HG02610 (cell line): ENCODE measurements around the gene TMEM39B.
"Not testable (repeated sequence)": the region's sequence is repeated elsewhere in the genome, so short reads cannot be mapped to it uniquely, and the experiment has no call there.

ENCODE experiments used
- ATAC-seq: cut with Tn5 transposase; IDR thresholded peaks from one replicate; pipeline ENCODE4 v1.9.1; 2021; ENCODE audit warnings: mild to moderate bottlenecking, moderate library complexity; ENCODE audit not compliant: unreplicated experiment

The TMEM39B gene

DNA sequence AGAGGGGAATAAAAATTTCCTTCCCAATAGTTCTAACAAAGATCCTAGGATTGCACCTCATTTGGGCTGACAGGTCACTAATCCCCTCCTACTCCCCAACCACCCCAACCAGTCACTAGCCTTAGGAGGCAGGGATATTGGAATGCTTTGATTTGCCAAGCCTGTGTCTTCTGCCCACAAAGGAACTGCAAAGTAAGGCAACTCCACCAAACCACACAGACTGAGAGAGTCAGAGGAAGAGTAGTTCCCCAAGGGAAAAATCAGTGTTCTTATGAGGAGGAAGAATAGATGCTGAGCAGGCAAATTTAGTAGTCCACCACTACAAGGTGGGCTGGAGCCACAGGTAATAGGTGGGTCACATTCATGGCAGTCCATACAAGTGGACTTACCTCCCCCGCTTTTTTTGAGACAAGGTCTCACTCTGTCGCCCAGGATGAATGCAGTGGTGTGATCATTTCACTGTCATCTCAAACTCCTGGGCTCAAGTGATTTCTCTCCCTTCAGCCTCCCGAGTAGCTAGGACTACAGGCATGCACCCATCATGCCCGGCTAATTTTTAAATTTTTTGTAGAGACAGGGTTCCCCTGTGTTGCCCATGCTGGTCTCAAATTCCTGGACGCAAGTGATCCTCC lies 3.7 kb upstream of the TMEM39B start:
- no peak for ATAC-seq

DNA sequence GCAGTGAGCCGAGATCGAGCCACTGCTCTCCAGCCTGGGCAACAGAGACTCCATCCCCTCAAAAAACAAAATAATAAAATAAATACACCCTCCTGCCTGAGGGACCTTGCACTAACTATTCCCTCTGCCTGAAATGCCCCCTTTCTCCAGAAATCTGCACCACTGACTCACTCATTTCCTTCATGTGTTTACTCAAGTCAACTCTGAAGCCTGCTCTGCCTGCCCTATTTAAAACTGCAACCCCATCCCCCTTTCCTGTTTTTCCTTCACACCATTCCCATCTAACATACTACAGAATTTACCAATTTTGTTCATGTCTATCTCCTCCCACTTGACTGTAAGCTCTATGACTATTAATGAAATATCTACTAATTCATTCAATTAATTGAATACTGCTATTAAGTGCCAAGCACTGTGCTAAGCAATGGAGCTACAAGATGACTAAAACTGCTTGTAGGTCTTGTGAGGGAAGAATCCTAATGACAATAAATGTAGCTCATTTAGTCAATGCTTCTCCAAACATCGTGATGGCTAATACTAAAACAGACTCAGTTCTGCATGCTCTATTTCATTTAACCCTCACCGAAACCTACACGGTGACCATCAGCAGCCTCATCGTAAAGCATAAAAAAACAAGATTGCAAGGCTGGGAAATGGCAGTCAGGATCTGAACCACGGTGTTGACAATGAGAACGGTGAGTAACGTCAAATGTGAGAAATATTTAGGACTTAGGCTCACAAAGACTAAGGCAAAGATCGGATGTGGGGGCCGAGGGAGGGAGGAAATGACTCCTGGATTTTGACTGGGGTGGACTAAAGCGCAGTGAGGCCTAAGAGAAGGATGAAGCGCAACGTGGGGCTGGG lies 749 bp upstream of the TMEM39B start:
- ATAC-seq, result no peak

DNA sequence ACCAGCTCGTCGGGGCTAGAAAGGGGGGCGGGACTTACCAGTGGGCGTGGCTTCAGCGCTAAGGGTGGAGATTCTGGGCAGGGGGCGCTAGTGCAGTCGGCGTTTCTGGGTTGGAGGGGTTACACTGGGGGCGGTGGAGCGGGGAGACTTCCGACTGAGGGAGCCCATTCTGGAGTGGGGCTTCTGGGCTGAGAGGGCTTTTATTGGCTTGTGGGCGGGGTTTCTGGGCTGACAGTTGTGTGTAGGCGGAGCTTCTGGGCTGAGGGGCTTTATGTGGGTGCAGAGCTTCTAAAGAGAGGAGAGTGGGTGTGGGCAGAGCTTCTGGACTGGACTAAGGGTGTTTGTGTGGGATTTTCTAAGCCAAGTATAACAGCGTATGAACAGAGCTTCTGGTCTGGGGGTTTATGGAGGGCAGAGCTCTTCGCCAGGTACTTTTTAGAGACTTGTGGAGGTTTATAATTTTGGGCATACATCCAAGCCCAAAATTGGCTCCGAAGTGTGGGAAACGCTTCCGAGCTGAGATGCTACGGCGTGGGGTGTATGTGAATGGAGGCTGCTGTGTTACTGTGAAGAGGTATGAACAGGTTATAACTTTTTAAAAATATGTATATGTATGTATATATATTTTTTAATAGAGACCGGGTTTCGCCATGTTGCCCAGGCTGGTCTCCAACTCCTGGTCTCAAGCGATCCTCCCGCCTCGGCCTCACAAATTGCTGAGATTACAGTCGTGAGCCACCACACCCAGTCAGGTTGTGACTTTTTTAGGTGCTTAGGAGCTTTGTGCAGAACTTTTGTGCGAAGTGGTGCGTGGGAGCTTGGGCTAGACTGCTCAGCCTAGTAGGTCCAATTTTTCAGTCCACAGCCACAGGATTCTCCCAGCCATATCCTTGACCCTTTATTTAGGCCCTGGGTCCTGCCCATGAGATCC lies 825 bp downstream of the TMEM39B start:
- no peak for ATAC-seq

DNA sequence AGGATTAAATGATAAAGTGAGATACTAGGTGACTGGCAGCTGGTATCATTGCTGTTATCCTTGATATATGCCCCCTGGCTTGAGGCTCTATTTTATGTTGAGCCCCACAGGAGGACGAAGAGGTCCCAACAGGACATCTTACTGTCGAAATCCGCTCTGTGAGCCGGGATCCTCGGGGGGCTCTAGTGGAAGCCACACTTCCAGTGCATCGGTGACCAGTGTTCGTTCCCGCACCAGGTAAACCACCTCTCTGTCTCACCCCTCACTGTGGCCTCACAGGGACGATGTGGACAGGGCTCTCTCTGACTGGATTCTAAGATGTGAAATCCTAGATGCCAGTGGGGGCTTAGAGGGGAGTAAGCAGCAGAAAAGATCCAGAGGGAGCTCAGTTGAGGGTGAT lies 2.1 kb downstream of the TMEM39B start:
- ATAC-seq, result no peak

DNA sequence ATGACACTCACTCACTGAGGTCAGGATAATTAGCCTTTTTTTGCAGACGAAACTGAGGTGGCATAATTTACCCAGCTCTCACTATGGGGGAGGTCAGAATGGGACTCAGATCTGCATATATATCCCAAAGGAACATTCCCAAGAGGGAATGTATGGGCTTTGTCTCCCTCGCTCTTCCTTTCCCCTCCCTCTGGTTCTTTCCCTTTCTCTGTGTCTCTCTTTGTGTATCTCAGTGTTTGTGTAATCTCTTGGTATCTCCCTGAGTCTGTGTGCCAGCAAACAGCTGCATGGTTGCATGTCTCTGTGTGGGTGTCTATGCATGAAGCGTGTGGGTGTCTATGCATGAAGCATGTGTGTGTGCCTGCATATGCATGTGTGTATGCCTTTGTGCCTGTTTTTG lies 4.7 kb downstream of the TMEM39B start:
- ATAC-seq, result no peak

DNA sequence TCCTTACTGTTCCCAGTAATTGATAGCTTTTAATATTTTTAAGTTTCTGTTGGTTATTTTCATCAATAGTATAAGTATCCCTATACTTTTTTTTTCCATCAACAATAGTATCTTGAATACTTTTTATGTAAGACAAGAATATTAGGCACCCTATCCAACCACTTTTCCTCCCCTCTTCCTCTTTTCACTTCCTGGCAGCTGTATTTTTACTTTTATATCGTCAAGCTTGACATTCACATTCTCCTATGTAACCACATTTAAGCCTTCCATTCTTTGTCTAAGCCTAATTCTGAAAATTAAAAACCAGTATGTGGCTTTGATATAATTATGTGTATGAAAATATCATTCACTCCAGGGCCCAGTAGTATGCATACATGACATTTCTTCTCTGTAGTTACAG lies 9.3 kb downstream of the TMEM39B start:
- no peak for ATAC-seq

DNA sequence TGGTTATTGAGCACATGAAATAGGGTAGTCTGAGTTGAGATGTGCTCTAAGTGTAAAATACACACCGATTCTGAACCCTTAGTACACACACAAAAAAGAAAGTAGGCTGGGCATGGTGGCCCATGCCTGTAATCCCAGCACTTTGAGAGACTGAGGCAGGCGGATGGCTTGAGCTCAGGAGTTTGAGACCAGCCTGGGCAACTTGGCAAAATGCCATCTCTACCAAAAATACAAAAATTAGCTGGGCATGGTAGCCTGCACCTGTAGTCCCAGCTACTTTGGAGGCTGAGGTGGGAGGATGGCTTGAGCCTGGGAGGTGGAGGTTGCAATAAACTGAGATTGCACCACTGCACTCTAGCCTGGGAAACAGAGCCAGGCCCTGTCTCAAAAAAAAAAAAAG lies 13.6 kb downstream of the TMEM39B start:
- not testable (repeated sequence) for ATAC-seq

DNA sequence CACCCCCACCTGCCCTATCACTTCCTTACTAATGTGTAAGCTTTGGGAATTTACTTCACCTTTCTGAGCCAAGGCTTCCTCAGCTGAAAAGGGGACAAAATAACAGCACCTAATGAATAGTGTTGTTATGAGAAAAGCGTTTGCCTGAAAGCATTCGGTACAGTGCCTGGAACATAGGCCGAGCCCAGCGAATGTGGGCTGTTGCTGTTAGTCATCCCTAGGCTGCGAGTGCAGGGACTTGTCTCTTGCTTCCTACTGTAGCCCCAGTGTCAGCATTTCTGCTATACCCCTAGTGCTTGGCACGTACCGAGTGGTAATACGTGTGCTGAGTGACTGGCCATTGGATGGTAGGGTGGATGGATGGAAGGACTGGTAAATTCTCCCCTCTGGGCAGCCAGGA lies 18.4 kb downstream of the TMEM39B start:
- ATAC-seq, result no peak

DNA sequence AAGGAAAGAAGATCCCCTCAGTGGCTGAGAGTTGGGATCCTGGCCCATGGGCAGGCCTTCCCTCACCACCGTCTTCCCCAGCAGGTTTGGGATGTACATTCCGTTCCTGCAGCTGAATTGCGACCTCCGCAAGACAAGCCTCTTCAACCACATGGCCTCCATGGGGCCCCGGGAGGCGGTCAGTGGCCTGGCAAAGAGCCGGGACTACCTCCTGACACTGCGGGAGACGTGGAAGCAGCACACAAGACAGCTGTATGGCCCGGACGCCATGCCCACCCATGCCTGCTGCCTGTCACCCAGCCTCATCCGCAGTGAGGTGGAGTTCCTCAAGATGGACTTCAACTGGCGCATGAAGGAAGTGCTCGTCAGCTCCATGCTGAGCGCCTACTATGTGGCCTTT lies 18.9 kb downstream of the TMEM39B start:
- no peak for ATAC-seq

DNA sequence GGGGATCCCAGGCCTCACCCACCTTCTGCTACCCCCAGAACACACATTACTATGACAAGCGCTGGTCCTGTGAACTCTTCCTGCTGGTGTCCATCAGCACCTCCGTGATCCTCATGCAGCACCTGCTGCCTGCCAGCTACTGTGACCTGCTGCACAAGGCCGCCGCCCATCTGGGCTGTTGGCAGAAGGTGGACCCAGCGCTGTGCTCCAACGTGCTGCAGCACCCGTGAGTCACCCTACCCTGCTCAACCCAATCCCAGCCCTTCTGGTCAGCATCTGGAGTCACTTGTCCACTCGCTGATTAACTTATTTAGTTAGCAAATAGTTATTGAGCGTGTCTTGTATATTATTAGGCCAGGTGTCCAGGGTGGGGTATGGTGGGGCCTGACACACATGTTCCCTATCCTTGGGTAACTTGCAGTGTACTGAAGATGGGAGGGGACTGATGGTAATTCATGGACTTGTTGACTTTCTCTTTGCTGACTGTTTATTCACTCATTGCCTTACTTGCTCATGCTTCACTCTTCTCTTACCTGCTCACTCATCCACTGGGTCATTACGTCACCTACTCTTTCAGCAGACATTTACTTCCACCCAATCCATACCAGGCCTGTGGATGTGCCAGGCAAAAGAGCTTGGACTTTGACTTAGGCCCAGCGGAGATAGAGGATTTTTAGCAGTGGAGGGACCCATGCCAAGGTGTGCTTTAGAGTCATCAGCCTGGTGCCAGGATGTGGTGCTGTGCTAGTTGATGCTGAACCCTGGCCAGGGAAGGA lies 22.2 kb downstream of the TMEM39B start:
- no peak for ATAC-seq

DNA sequence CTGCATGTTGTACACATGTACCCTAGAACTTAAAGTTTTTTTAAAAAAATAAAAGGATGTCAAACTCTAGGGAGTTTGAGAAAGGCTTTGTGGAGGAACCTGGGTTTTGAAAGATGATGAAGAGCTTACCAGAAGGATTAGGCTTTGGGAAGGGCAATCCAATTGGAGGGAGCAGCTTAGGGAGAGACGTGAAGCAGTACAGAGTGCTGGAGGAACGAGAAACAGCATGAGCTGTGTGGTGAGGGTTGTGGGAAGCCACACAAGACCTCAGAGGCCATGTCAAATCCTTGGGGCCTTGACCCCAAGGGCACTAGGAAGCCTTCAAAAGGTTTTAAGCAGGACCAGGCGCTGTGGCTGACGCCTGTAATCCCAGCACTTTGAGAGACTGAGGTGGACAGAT lies 26.7 kb downstream of the TMEM39B start:
- ATAC-seq, result no peak

DNA sequence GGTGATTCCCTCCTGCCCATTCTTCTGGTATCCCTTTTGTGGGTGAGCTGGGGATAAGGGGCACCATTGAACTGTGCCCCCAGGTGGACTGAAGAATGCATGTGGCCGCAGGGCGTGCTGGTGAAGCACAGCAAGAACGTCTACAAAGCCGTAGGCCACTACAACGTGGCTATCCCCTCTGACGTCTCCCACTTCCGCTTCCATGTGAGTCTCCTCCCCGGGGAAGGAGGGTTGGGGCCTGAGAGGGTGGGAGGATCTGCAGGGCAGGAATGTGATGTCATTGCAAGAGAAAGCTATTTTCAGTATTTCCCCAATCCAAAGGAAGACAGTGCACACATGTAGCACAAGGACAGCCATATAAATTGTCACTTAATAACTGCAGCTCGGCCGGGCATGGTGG lies 27.6 kb downstream of the TMEM39B start:
- ATAC-seq, result no peak

DNA sequence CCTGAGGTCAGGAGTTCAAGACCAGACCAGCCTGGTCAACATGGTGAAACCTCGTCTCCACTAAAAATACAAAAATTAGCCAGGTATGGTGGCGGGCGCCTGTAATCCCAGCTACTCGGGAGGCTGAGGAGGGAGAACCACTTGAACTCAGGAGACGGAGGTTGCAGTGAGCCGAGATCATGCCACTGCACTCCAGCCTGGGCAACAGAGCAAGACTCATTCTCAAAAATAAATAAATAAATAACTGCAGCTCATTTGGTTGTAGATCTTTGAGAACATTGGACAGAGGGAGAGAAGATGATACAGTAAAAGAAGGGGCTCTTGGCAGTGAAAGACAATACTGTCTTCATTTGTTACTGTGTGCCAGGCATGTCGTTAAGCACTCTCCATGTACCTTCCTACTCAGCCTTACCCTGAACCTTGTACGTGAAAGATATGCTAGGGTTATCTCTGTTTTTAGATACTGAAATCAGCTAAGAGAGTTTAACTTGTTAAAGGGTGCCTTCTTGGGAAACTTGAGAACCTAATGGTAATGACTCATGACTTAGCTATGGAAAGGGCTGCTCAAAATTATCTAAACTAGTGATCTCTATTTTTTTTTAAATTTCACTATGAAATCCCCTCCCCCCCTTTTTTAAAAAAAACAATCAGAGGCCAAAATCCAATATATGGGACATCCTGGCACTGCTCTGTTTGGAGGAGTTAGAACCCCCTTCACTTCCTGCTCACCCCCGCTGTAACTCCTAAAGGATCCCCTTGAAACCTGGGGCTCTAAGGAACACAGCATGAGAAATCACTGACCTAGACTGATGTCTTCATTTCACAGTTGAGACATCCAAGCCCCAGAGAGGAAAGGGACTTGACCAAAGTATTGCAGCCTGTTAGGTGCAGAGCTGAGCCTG lies 28.3 kb downstream of the TMEM39B start:
- ATAC-seq, result no peak

DNA sequence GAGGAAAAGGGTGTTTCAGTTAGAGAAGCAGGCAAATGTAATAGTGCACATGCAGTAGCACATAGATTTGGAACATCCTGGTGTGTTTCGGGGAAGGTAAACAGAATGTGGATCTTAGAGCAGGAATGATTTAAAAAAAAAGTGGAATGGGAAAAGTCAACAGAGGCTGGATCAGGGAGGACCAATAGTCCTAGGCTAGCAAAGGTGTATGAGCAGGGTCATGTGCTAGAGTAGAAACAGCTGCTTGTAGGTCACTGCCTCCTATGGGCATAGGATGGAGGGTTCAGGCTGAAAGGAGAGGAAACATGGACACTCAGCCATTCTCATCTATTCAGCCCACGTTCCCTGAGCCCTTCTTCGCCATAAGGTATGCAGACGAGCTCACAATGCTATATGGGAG lies 31.4 kb downstream of the TMEM39B start:
- no peak for ATAC-seq

DNA sequence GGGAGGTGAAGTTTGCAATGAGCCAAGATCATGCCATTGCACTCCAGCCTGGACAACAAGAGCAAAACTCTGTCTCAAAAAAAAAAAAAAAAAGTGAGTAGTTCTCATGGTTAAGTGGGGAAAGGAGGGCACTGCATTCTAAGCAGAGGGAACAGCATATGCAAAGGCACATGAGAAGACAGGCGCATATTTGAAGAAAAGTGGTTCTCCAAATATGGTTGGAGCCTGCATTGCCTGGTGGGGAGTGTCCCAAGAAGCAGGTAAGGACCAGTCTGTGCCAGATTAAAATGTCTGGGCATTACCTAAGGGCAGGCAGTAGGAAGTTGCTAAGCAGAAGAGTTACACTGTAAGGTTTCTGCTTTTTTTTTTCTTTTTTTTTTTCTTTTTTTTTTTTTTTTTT lies 32.6 kb downstream of the TMEM39B start:
- ATAC-seq, result no peak

DNA sequence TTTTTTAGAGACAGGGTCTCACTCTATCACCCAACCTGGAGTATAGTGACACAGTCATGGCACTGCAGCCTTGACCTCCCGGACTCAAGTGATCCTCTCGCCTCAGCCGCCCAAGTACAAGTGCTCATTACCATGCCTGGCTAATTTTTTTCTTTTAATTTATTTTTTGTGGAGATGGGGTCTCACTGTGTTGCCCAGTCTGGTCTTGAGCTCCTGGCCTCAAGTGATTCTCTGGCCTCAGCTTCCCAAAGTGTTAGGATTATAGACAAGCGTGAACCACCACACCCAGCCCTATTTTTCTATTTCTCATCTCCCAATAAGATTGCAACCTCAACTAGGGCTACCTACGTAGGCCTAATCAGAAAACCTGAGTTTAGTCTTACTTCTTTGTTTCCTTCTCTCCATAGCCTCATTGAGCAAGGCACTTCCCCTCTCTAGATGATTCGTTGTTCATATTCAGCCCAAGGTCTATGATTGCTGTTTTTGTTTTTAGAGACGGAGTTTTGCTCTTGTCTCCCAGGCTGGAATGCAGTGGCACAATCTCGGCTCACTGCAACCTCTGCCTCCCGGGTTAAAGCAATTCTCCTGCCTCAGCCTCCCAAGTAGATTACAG lies 34.0 kb downstream of the TMEM39B start:
- no peak for ATAC-seq

DNA sequence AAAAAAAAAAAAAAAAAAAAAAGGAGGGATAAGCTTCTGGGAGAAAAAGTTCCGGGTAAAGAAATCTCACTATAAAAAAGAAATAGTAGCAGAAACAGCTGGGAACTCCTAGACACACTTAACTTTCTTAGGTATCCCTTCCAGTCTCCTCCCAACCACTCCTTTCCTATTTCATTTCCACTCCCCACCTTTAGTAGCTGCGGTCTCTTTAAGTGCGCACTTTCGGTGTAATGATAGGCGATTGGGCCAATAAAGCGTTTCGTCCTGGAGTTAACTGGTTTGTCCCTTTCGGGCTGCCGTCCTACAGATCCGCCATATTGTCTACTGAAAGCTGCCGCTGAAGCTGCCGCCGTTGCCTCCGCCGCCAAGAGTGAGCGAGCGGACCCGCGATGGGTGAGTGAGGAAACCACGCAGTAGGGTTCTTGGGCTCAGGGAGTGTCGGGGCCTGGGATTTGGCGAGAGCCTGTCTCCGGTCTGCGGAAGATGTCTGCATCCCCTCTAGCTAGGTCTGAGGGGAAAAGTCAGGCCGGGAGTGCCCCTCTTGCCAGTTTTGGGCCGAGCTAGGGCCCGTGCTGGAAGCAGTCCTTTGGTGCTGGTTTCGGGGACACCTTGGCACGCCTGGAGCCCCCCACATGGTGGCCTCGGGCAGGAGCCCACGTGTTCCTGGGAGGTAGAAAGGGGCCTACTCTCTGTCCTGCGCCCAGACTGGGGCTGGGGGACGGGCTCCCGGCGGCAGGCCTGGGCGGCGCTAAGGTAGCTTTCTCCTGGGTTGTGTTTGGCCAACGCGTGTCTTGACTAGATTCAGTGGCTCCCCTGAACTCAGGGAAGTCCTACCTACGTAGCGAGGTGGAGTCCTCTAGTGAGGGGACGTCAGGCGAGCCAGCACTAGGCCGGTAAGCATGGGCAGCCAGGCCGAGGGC lies 35.3 kb downstream of the TMEM39B start, which contains the start of gene KPNA6:
TSS of gene KPNA6 (plus strand) at position 315 of the 920 bp plus-strand sequence. CDS start at position 390, 75 bp downstream.
- peak; percentile 62 for ATAC-seq

DNA sequence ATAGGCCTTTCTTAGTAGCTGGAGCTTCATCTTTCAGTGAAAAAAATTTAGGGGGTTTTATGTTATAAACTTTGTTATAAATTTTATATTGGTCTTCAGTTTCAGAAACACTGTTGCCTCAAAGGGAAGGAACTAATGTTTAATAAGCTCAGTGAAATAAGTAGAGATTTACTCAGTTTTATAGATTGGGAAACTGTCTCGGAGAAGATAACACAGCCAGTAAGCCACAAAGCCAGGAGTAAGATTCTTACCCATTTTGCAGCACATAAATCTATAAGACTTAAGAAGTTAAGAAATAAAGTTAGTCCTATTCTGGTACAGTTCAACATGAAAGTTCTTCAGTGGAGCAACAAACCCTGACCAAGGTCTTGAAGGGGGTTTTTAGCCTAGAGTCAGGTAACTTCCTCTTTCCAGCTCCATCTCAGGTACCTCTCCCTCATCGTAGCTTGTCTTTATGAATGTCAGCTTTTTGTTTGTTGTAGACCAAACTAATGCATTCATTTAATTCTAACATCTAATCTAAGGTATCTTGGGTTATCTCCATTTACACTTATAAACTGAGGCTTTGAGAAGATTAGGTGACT lies 38.4 kb downstream of the TMEM39B start:
- ATAC-seq, result no peak
